PC-9 (cell line): ENCODE results near the gene EGR4. TPM values are rescaled to one million over a fixed set of nuclear protein-coding genes. Genes with fewer than 3 reads are reported as not detected.

ENCODE experiments used
- BruUV-seq: library from RNA; stranded (reverse); fragments of 400-500 nt; replicated peaks from 2 replicates; lab custom pipeline; 2021; lab: Mats Ljungman, UMichigan
- CTCF ChIA-PET: fragments of 300-600 bp; sonication (Branson Sonifier 250); formaldehyde crosslinking; loops from one replicate; lab custom pipeline; 2022; ENCODE audit warnings: antibody characterized with exemption; lab: Charles Lee
- POLR2A ChIA-PET: fragments of 300-600 bp; sonication (Branson Sonifier 250); formaldehyde crosslinking; loops from one replicate; lab custom pipeline; 2022; ENCODE audit warnings: antibody characterized with exemption; ENCODE audit not compliant: unreplicated experiment; lab: Charles Lee
- DNase-seq, 2 experiments: peaks; one replicate each; pipeline versions ENCODE4 v3.0.0 to v3.0.0-alpha.2; 2015 to 2022; ENCODE audit warnings: mixed read lengths in 1 of 2
- H2AFZ ChIP-seq: fragments of 200-600 bp; sonication (generic); 2 replicates; pipeline ENCODE4 v1.8.1; 2017; ENCODE audit warnings: antibody characterized with exemption
- H3F3A ChIP-seq: fragments of 200-600 bp; sonication (generic); 2 replicates; pipeline ENCODE4 v1.8.1; 2017; ENCODE audit warnings: antibody characterized with exemption, mild to moderate bottlenecking, low read depth; ENCODE audit not compliant: insufficient read depth
- H3K27ac ChIP-seq: fragments of 200-600 bp; sonication (generic); 2 replicates; pipeline ENCODE4 v1.6.1; 2016; ENCODE audit warnings: mixed run types
- H3K27me3 ChIP-seq: fragments of 200-600 bp; sonication (generic); 2 replicates; pipeline ENCODE4 v1.6.1; 2016; ENCODE audit warnings: low read depth, mixed run types; ENCODE audit not compliant: insufficient read depth
- H3K36me3 ChIP-seq: fragments of 200-600 bp; sonication (generic); 2 replicates; pipeline ENCODE4 v1.6.1; 2016; ENCODE audit warnings: low read depth, mixed run types
- H3K4me1 ChIP-seq: fragments of 200-600 bp; sonication (generic); replicated peaks from 2 replicates; pipeline ENCODE4 v1.6.1; 2016; ENCODE audit warnings: mixed run types; ENCODE audit not compliant: insufficient read depth
- H3K4me2 ChIP-seq: fragments of 200-600 bp; sonication (generic); 2 replicates; pipeline ENCODE4 v1.6.1; 2017; ENCODE audit warnings: mixed run types
- H3K4me3 ChIP-seq: fragments of 200-600 bp; sonication (generic); 2 replicates; pipeline ENCODE4 v1.6.1; 2016; ENCODE audit warnings: mixed run types
- H3K79me2 ChIP-seq: fragments of 200-600 bp; sonication (generic); 2 replicates; pipeline ENCODE4 v1.6.1; 2017; ENCODE audit warnings: low read depth, mixed run types
- H3K9me2 ChIP-seq: fragments of 200-600 bp; sonication (generic); 2 replicates; pipeline ENCODE4 v1.8.1; 2017; ENCODE audit warnings: mild to moderate bottlenecking; ENCODE audit not compliant: insufficient read depth
- H3K9me3 ChIP-seq: fragments of 200-600 bp; sonication (generic); 2 replicates; pipeline ENCODE4 v1.8.1; 2016; ENCODE audit warnings: low read depth; ENCODE audit not compliant: insufficient read depth
- H4K20me1 ChIP-seq: fragments of 200-600 bp; sonication (generic); 2 replicates; pipeline ENCODE4 v1.8.1; 2017; ENCODE audit not compliant: insufficient read depth
- EZH2 ChIP-seq: fragments of 200-600 bp; sonication (generic); IDR thresholded peaks from 2 replicates; pipeline ENCODE4 v1.8.0; 2017; ENCODE audit warnings: antibody characterized with exemption, low read depth
- intact Hi-C: fragments of 100-400 bp; cut with micrococcal nuclease; formaldehyde crosslinking; loops from one replicate; pipeline ENCODE4 v1.10.0; 2022; ENCODE audit not compliant: unreplicated experiment
- total RNA-seq: library from RNA; stranded (reverse); gene quantifications from 2 replicates; pipeline ENCODE4 v1.2.3, GENCODE V29; 2021
- TF ChIP-seq, protein P1 (sequence below): fragments of 200-600 bp; sonication (generic); conservative IDR thresholded peaks from 2 replicates; pipeline ENCODE4 v1.6.1; 2017; ENCODE audit warnings: mixed run types, antibody characterized with exemption, mild to moderate bottlenecking, moderate library complexity

EGR4 gene
- total RNA-seq, 1 experiment from 2014 or later: not detected

DNA sequence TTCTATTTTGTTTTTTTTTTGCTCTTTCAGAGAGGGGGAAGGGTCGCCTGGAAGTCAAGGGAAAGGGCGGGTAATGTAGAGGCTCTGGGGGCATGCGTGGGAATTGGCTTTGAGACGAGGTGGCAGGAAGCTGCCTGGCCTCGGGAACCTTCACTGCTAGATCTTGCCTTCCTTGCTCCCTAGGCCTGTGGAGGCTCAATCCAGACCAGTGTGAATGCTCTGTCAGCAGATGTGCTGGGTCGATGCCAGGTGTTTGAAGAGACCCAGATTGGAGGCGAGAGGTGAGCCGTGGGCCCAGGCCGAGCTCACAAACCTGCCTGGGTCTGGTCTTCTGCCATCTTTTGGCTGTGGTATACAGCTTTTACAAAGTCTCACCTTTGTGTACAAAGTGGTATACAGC lies 43.7 kb downstream of the EGR4 start:
- no peaks in the 10 kb centered on the region for H3K9me3 ChIP-seq
- POLR2A ChIA-PET: no interaction called here
- no peaks in the 10 kb centered on the region for H3K9me2 ChIP-seq
- H3K4me3 ChIP-seq: no peak overlapping the region
- peaks cover 22% of the 10 kb centered on the region for H3K79me2 ChIP-seq
- no peak overlapping the region for H3K27ac ChIP-seq
- H3K4me1 ChIP-seq: no peaks in the 10 kb centered on the region; the same call in none of the 2 replicates
- peaks cover 60% of the 10 kb centered on the region for H3F3A ChIP-seq
- H3K27me3 ChIP-seq: no peaks in the 10 kb centered on the region
- CTCF ChIA-PET: no interaction called here
- peaks cover 56% of the 10 kb centered on the region for H4K20me1 ChIP-seq
- no peak overlapping the region for H2AFZ ChIP-seq
- DNase-seq: no peak
- peaks cover 75% of the 10 kb centered on the region for H3K36me3 ChIP-seq
- intact Hi-C loops: no loop called here
- H3K4me2 ChIP-seq: no peak overlapping the region
- no TSS peak for BruUV-seq
- TF ChIP-seq, protein P1, sequence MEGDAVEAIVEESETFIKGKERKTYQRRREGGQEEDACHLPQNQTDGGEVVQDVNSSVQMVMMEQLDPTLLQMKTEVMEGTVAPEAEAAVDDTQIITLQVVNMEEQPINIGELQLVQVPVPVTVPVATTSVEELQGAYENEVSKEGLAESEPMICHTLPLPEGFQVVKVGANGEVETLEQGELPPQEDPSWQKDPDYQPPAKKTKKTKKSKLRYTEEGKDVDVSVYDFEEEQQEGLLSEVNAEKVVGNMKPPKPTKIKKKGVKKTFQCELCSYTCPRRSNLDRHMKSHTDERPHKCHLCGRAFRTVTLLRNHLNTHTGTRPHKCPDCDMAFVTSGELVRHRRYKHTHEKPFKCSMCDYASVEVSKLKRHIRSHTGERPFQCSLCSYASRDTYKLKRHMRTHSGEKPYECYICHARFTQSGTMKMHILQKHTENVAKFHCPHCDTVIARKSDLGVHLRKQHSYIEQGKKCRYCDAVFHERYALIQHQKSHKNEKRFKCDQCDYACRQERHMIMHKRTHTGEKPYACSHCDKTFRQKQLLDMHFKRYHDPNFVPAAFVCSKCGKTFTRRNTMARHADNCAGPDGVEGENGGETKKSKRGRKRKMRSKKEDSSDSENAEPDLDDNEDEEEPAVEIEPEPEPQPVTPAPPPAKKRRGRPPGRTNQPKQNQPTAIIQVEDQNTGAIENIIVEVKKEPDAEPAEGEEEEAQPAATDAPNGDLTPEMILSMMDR: no peak
- TF ChIP-seq EZH2: no peak

DNA sequence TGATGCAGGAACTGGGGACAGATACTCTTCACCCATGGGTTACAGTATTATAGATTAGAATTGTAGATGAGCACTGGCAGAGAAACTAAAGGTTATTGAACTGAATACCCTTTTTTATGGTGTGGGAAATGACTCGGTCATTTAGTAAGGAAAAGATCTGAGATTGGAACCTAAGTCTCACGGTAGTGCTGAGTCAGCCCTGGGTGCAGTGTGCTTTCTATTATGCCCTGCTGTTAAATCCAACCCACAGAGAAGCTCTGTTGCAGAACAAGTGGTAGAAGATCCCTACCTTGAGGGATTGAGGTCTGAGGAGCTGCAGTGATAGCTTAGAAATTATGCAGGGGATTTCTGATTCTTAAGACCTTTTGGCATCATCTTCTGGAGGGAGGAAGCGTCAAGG lies 46.5 kb downstream of the EGR4 start:
- peaks cover 68% of the 10 kb centered on the region for H4K20me1 ChIP-seq
- H3K4me2 ChIP-seq: no peak overlapping the region
- no peak overlapping the region for H3K27ac ChIP-seq
- intact Hi-C loops: no loop called here
- no TSS peak for BruUV-seq
- H3K79me2 ChIP-seq: peaks cover 42% of the 10 kb centered on the region
- TF ChIP-seq, protein P1: no peak
- TF ChIP-seq EZH2: no peak
- peaks cover 16% of the 10 kb centered on the region for H3K4me1 ChIP-seq
- no peak for DNase-seq
- no peak overlapping the region for H3K4me3 ChIP-seq
- ChIA-PET POLR2A (no interaction called here), CTCF (no interaction called here)
- H3K27me3 ChIP-seq: no peaks in the 10 kb centered on the region
- H2AFZ ChIP-seq: no peak overlapping the region
- H3F3A ChIP-seq: peaks cover 59% of the 10 kb centered on the region
- H3K36me3 ChIP-seq: peaks cover 71% of the 10 kb centered on the region
- H3K9me3 ChIP-seq: no peaks in the 10 kb centered on the region
- H3K9me2 ChIP-seq: no peaks in the 10 kb centered on the region

DNA sequence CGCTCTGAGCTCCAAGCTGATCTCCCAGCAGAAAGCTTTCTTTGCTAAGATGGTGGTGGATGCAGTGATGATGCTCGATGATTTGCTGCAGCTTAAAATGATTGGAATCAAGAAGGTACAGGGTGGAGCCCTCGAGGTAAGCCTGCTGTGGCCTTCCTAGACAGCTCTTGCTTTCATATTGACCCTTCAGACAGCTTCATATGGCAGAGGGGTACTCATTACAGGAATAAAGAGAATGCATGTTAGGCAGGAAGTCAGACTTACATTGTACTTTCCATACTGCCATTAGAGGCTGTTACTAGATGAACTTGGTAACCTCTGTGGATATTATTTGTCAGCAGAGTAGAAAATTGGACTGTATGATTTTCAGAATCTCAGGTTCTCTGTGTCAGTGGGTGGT lies 48.8 kb downstream of the EGR4 start:
- H3K36me3 ChIP-seq: peaks cover 71% of the 10 kb centered on the region
- POLR2A ChIA-PET: interaction anchor here (0.7 kb wide), 1 partner anchor 40 kb away, joined by 3 read pairs; the partner anchor contains the start of gene FBXO41
- peaks cover 64% of the 10 kb centered on the region for H3K79me2 ChIP-seq
- H3K9me3 ChIP-seq: no peaks in the 10 kb centered on the region
- H3K4me1 ChIP-seq: peaks cover 16% of the 10 kb centered on the region
- H2AFZ ChIP-seq: no peak overlapping the region
- TF ChIP-seq EZH2: no peak
- TF ChIP-seq, protein P1: no peak
- H3K9me2 ChIP-seq: no peaks in the 10 kb centered on the region
- no peak for DNase-seq
- H3K4me3 ChIP-seq: no peak overlapping the region
- 0 out of 2 replicates have a peak overlapping the region, but pooled peaks have one; percentile 9 for H3K4me2 ChIP-seq
- no peak overlapping the region for H3K27ac ChIP-seq
- intact Hi-C loops: loop anchor here (1.0 kb wide), 1 partner anchor 10 kb away; the partner anchor contains the start of gene CCT7
- no peaks in the 10 kb centered on the region for H3K27me3 ChIP-seq
- peaks cover 47% of the 10 kb centered on the region for H3F3A ChIP-seq
- H4K20me1 ChIP-seq: peaks cover 83% of the 10 kb centered on the region
- CTCF ChIA-PET: no interaction called here
- BruUV-seq: no TSS peak
